Brain pericyte (primary cell): ENCODE data around the gene MAP7.
"Not testable (repeated sequence)": the region's sequence is repeated elsewhere in the genome, so short reads cannot be mapped to it uniquely, and the experiment has no call there.

Experiments
- DNase-seq: peaks from one replicate; pipeline ENCODE4 v3.0.0-alpha.2; 2012; ENCODE audit warnings: low read depth, low spot score

Gene MAP7

DNA sequence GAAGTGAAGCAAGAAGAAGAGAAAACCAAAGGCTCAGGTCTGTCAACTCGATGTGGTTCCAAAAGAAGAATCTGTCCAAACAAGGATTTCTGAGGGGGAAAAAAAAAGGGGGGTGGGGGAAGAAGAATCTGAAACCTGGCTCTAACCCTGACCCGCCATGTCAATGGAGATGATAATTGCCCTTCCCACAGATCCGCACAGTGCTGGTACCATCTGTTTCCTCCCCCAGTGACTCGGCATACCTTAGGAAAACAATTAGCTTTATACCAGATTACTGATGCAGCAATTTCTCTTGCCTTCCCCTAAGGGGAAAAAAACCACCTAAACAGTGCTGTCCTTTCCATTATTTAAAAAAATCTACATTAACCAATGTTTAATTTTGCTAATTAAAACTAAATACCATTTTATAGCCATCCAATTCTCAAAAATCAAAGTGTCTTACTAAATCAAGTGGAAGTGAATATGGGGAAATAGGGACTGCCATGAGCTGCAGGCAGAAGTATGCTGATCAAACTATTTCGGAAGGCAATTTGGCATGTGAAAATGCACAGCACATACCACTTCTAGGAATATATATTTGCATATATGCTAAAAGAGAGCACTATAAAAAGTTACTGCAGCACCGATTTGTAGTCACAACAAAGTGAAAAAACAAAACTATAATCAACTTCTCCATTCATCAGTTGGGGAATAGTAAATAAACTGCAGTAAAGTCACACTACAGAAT lies 46.8 kb downstream of the MAP7 start:
- no peak for DNase-seq

DNA sequence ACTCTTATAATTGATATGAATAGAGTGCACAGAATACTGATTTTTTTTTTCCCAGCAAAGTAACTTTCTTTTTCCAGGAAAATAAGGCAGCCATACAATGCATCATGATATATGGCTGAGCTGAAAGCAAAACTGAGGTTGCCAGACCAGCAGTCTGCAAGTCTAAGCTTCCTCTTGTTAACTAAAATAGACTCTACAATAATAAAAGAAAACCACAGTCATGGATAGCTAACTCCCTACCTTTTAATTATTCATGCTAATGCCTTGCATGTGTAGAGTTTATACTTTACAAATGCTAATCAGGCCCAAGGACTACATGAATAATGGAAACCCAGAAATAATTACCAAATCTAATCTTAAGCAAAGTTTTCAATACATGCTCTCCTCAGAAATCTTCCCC lies 47.4 kb downstream of the MAP7 start:
- no peak for DNase-seq

DNA sequence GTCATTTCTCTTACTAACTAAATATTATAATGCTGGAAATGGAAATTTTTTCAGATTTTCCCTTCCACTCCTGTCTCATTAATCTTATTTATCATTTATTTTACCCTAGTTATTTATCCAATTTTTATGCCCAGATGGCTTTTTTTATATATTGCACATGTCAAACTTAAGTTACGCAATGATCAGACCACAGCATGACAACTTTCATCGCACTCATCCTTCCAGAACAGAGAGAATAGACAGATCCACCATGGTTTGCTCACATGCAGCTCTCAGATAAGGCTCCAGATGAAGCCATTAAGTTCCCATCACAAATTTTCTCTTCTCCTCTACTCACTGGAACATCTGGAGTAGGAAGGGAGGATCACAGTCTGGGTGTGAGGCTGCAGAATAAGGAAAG lies 48.7 kb downstream of the MAP7 start:
- no peak for DNase-seq

DNA sequence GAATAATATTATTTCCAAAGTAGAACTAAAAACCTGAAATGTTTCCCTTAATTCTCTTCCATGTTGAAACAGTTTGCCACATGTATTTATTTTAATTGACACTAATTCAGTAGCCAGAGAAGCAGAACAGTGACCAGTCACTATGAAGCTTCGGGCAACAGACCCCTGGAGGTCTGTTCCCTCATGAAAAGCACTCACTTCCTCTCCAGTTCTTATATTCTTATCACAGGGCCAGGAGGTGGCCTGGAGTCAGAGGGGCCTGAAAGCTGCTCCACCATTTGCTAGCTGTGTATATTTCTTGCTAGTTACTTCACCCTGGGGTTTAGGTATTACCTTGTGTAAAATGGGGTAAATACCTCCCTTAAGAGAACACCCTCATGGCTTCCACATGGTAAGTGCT lies 49.1 kb downstream of the MAP7 start:
- no peak for DNase-seq

DNA sequence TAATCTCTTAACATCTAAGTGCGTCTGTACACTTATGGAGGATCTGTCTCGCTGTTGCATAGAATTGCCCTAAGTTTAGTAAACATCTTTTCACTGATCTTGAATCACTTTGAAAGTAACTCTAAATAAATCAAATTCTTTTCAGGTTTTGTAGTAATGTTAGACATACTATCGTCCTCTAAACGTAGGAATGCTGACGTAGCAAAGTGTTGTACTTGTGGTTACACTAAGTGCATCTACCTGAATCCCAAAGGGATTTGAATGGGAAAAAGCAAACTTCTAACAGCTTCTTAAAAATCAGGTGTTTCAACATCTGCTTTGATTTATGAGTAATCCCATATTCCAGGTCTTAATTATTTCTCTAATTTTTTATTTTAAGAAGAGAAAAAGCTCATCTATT lies 49.8 kb downstream of the MAP7 start:
- no peak for DNase-seq

- DNase-seq, result no peak
Observed at GRCh38 chr6:136499370-136499769, 50.9 kb downstream of the MAP7 start.

DNA sequence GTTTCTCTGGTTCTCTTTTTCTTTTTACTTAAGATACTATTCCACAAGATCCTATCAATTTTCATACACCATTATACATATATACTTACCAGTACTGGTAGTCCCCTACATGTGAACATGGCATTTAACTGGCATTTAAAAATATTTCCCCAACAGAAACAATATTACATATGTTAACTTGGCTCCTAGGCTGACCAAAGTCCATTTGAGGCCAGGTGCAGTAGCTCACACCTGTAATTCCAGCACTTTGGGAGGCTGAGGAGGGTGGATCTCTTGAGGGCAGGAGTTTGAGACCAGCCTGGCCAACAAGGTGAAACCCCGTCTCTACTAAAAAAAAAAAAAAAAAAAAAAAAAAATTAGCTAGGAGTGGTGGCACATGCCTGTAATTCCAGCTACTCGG lies 53.8 kb downstream of the MAP7 start:
- DNase-seq, result not testable (repeated sequence)

- no peak for DNase-seq
Observed at GRCh38 chr6:136494710-136495109, 55.5 kb downstream of the MAP7 start.

DNA sequence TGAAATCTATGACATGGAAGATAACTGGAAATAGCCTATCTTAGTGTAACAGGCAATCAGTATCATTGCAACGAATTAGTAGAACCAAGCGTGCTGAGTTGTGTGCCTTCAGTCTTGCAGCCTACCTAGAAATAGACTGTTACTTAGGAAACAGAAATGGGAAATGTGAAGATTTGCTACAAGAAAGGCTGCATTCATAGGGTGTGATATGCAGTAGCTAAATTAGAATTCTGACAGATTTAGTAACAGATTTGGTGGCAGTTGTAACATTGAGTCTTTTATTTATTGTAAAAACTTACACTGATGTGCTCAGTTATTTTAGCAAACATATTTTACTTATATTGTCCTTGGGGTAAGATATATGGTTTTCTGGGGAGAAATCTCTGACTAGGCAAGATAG lies 56.2 kb downstream of the MAP7 start:
- no peak for DNase-seq

DNA sequence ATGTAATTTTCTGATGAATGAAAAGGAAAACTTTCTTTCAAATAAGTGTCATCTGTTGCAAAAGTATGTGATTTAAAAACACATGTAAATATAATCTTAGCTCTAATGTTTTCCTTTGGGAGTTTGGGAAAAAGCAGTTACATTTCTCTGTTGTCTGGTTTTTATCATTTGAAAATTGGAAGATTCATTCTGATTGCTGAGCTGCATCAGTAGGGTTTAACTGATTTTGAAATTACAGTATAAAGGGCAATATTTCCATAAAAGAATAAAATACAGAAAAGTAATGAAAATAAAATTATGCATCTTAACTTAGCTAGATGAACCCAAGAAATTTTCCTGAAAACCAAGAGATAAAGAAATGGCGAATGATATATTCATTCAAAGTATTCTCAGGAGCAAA lies 57.8 kb downstream of the MAP7 start:
- no peak for DNase-seq

DNA sequence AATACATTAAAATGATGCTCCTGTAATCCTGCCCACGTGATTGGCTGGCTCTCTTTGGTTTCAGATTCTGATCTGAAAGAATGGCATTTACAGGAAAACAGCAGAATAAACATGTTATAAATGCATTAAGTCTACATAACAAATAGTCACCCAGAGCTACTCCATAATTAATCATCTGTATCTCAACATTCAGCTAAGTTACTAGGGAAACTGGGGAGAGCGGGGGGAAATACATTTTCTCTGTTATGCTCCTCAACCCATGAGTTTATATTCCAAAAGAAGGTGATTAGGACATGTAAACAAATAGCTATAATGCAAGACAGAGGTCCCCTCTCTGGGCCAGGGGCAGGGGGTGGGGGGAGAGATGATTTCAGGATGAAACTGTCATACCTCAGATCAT lies 58.5 kb downstream of the MAP7 start:
- DNase-seq, result no peak

DNA sequence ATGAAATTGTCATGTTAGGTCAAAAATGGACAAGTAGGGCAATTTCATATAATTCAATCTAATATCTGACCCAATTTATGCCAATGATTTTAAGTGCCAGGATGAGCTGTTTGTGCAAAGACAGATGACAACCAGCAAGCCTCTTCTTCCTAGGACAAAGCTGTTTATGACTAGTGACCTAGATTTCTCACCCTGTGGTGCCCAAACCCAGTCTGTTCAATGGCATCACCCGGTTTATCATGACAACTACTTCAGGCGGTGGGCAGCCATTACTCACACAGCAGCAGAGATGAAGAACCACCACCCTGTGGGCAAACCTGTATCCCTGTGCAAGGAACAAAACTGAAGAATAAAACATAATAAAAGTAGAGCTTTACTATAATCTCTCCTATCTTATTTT lies 59.0 kb downstream of the MAP7 start:
- DNase-seq, result no peak

GRCh38 chr6:136489689-136490033 lies 60.6 kb downstream of the MAP7 start:
- not testable (repeated sequence) for DNase-seq

DNA sequence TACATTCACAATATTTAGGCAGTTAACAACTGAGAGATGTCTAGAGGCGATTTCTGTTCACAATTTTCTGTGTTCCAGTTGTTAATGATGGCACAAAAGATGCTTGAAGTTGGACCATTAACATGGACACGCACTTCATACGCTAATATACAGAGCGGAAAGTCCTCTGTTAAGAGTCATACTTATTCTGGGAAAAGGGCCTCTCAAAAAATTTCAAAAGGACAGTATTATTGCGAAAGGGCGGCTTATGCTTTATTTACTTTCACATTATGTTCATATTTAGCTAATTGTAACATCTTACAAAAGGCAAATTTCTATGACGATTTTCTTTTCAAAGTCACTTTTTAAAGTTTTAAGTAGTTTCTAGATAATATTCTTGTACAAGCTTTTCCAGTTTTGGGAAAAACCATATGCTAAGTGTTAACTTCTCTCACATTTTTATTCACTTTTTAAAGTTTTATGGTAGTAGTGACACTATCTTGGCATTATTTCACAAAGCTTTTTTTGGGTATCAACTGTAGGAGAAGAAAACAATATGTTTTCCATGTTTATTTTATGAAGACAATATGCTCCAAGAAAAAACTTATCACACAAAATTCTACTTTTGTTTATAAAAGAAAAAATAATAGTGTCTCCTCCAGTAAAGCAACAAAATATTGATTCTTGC lies 62.3 kb downstream of the MAP7 start:
- DNase-seq, result no peak

DNA sequence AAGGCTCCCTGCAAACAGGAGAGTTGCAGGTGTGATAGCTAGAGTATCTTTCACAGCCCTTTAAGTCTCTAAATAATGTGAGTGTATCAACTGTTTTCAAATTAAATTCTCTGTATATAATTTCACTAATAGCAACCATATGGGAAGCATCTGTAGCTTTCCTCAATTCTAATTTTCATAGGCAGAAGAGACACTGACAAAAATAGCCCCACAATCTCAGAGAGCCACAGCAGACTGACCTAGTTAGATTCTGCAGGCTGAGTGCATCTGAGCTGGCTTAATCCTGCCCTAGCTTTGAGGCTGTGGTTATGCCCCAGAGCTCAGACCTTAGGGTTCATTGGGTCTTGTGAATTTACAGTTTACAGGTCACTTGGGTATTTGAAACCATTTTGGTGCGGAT lies 63.9 kb downstream of the MAP7 start:
- DNase-seq, result no peak

DNA sequence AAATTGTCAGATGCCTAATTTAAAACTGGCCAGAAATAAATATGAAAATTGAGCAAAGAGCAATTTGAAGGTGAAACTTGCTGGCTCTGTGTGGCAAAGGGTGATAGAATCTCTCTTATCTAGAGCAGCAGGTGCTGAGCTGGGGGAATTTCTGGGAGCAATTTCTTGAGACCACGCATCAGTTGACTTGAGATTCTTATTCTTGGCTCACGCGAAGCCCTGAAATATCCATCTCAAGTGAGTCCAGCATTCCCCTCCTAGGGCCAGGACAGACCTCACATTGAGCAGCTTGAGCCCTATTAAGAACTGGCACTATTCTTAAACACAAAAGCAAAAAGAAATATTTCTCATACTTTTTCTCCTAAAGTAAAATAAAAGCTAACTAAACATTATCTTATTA lies 66.3 kb downstream of the MAP7 start:
- no peak for DNase-seq

- not testable (repeated sequence) for DNase-seq
Observed at GRCh38 chr6:136483005-136483404, 67.2 kb downstream of the MAP7 start.

- no peak for DNase-seq
Observed at GRCh38 chr6:136477548-136477947, 72.7 kb downstream of the MAP7 start.

- DNase-seq, result no peak
Observed at GRCh38 chr6:136475686-136476085, 74.5 kb downstream of the MAP7 start.

DNA sequence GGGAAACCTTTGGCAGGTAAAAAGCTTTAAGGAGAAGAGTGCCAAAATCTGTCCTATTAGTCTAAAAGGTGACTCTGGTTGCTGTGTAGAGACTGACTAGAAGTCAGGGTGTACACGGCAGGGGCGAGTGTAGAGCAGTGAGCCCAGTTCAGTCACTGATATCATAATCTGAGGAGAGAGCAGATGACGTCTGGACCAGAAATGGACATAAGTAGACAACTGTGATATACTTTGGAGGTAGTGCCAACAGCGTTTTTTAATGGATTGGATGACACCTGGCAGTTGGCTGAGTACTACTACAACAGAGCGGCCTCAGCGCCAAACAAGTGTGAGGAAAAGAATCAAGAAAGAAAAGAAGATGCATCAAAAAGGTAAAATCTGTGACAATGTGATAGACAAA lies 76.0 kb downstream of the MAP7 start:
- DNase-seq, result no peak

DNA sequence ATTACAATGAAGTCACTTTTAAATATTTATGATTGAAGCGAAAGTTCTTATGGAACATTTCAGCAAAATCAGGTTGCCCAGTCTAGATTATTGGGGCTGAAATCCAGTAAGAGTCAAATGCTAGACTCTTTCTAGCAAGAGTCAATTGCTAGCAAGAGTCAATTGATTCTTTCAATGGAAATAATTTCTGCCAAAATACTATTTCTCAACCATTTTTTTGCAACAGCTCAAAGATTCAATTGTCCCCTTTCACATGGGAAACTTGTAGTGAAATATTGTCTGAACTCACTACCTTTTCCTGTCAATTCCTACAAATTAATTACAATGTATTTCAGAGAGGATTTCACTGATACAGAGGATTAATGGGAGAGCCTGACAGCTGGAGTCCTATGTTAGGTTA lies 78.3 kb downstream of the MAP7 start:
- no peak for DNase-seq

DNA sequence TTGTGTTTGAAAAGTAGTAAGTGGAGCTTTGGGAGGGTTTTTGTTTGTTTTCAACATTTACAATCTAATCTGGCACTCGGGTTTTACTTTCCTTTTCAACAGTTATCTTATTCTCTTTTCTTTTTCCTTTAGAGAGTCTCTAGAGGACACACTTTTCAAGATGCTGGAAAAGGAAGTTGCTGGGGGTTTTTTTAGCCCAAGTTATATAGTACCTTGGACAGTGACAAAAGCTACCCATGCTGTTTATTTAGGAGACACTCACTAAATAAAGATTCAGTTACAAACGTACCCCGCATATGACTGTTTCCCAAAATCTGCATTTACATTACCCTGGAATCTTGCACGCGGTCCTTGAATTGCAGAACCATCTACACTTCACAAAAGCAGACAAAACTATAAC lies 78.8 kb downstream of the MAP7 start:
- DNase-seq, result no peak

DNA sequence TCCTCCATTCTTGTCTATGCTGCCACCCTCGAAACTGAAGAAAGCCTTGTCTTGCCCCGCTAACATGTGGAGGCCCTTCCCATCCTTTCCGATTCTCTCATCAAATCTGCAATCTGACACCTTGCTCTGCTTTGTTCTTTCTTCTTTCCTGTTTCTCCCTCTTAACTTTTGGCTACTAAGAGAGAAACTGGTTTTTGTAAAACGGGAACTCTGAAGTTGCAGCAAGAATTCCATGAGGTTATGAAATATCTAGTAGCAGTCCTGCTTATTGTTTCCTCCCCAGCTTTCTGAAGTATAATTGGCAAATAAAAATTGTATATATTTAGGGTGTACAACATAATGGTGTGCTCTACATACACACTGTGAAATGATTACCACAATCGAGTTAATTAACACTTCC lies 80.2 kb downstream of the MAP7 start:
- DNase-seq, result no peak

GRCh38 chr6:136469154-136469553 lies 81.1 kb downstream of the MAP7 start:
- no peak for DNase-seq
